SH-SY5Y (cell line): Measurements from ENCODE around the gene RTP3.

ENCODE experiments used
- GATA2 ChIP-seq: IDR thresholded peaks from 2 replicates; pipeline ENCODE4 v1.6.1; 2011; ENCODE audit warnings: mild to moderate bottlenecking, low read depth, low read length
- GATA3 ChIP-seq: IDR thresholded peaks from 2 replicates; pipeline ENCODE4 v1.6.1; 2011; ENCODE audit warnings: low read depth, mild to moderate bottlenecking, low read length, moderate library complexity

- no peak for TF ChIP-seq GATA3
- no peak for TF ChIP-seq GATA2
These were observed 7.0 kb downstream of the RTP3 start for GRCh38 chr3:46504789-46505188.
